DOHH2 (cell line): ENCODE data around the gene PRDM16.

Experiments used
- H3F3A ChIP-seq: fragments of 200-600 bp; sonication (generic), shearing (Covaris generic); 2 replicates; pipeline ENCODE4 v1.6.0; 2016; ENCODE audit warnings: antibody characterized with exemption, mild to moderate bottlenecking; ENCODE audit not compliant: control insufficient read depth, insufficient read depth
- H3K27ac ChIP-seq: fragments of 200-600 bp; sonication (generic); 2 replicates; pipeline ENCODE4 v1.5.1; 2014; ENCODE audit warnings: low read depth, mild to moderate bottlenecking, low read length, moderate library complexity
- H3K27me3 ChIP-seq: fragments of 200-600 bp; sonication (generic); 2 replicates; pipeline ENCODE4 v1.6.1; 2014; ENCODE audit warnings: mild to moderate bottlenecking, low read length, mixed read lengths; ENCODE audit not compliant: control insufficient read depth
- H3K36me3 ChIP-seq: fragments of 200-600 bp; sonication (generic); 2 replicates; pipeline ENCODE4 v1.6.1; 2014; ENCODE audit warnings: mild to moderate bottlenecking, low read length, moderate library complexity, mixed read lengths; ENCODE audit not compliant: control insufficient read depth
- H3K4me1 ChIP-seq: fragments of 200-600 bp; sonication (generic); 2 replicates; pipeline ENCODE4 v1.6.1; 2014; ENCODE audit warnings: mild to moderate bottlenecking, low read length, mixed read lengths; ENCODE audit not compliant: control insufficient read depth
- H3K4me2 ChIP-seq: fragments of 200-600 bp; sonication (generic); 2 replicates; pipeline ENCODE4 v1.6.0; 2014; ENCODE audit warnings: mild to moderate bottlenecking, low read length, moderate library complexity
- H3K4me3 ChIP-seq: fragments of 200-600 bp; sonication (generic); 2 replicates; pipeline ENCODE4 v1.5.1; 2014; ENCODE audit warnings: mild to moderate bottlenecking, low read length, mixed read lengths
- H3K79me2 ChIP-seq: fragments of 200-600 bp; sonication (generic); 2 replicates; pipeline ENCODE4 v1.6.1; 2014; ENCODE audit warnings: mild to moderate bottlenecking, low read length, mixed read lengths; ENCODE audit not compliant: control insufficient read depth
- H3K9me2 ChIP-seq: fragments of 200-600 bp; sonication (generic); replicated peaks from 2 replicates; pipeline ENCODE4 v1.6.1; 2014; ENCODE audit warnings: mild to moderate bottlenecking, low read length, mixed read lengths; ENCODE audit not compliant: control insufficient read depth
- H3K9me3 ChIP-seq: fragments of 200-600 bp; sonication (generic); 2 replicates; pipeline ENCODE4 v1.6.1; 2014; ENCODE audit warnings: antibody characterized with exemption, low read length, mixed read lengths; ENCODE audit not compliant: control insufficient read depth, insufficient read depth
- H4K20me1 ChIP-seq: fragments of 200-600 bp; sonication (generic); 2 replicates; pipeline ENCODE4 v1.6.0; 2014; ENCODE audit warnings: low read depth, mild to moderate bottlenecking, antibody characterized with exemption, low read length, moderate library complexity; ENCODE audit not compliant: control insufficient read depth, insufficient read depth
- EZH2phosphoT487 ChIP-seq: fragments of 200-600 bp; sonication (generic); IDR thresholded peaks from 2 replicates; pipeline ENCODE4 v1.6.1; 2017; ENCODE audit warnings: borderline replicate concordance, mild to moderate bottlenecking, antibody characterized with exemption, low read length, moderate library complexity, mixed read lengths
- TF ChIP-seq, protein P1 (sequence below): fragments of 200-600 bp; sonication (generic); IDR thresholded peaks from one replicate; pipeline ENCODE4 v1.5.1; 2014; ENCODE audit warnings: antibody characterized with exemption, mild to moderate bottlenecking, low read depth, low read length; ENCODE audit not compliant: poor library complexity, severe bottlenecking

PRDM16 gene

GRCh38 chr1:3029481-3029961, 39.5 kb upstream of the PRDM16 start:
- Histone ChIP-seq H3F3A (no peaks in the 10 kb centered on the region), H3K4me2 (no peak overlapping the region), H3K9me2 (no peaks in the 10 kb centered on the region), H3K4me1 (no peaks in the 10 kb centered on the region), H3K4me3 (no peak overlapping the region), H3K79me2 (no peaks in the 10 kb centered on the region), H3K27ac (no peak overlapping the region), H3K36me3 (no peaks in the 10 kb centered on the region), H4K20me1 (no peaks in the 10 kb centered on the region), H3K9me3 (no peaks in the 10 kb centered on the region), H3K27me3 (no peaks in the 10 kb centered on the region)
- no peak for TF ChIP-seq EZH2phosphoT487
- TF ChIP-seq, protein P1, sequence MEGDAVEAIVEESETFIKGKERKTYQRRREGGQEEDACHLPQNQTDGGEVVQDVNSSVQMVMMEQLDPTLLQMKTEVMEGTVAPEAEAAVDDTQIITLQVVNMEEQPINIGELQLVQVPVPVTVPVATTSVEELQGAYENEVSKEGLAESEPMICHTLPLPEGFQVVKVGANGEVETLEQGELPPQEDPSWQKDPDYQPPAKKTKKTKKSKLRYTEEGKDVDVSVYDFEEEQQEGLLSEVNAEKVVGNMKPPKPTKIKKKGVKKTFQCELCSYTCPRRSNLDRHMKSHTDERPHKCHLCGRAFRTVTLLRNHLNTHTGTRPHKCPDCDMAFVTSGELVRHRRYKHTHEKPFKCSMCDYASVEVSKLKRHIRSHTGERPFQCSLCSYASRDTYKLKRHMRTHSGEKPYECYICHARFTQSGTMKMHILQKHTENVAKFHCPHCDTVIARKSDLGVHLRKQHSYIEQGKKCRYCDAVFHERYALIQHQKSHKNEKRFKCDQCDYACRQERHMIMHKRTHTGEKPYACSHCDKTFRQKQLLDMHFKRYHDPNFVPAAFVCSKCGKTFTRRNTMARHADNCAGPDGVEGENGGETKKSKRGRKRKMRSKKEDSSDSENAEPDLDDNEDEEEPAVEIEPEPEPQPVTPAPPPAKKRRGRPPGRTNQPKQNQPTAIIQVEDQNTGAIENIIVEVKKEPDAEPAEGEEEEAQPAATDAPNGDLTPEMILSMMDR = no peak

GRCh38 chr1:3029991-3030662, 38.9 kb upstream of the PRDM16 start:
- H4K20me1 ChIP-seq = no peaks in the 10 kb centered on the region
- no peaks in the 10 kb centered on the region for H3F3A ChIP-seq
- TF ChIP-seq, protein P1 = no peak
- no peak for TF ChIP-seq EZH2phosphoT487
- H3K27ac ChIP-seq = no peak overlapping the region
- H3K4me3 ChIP-seq = no peak overlapping the region
- H3K36me3 ChIP-seq = no peaks in the 10 kb centered on the region
- no peaks in the 10 kb centered on the region for H3K27me3 ChIP-seq
- no peaks in the 10 kb centered on the region for H3K9me2 ChIP-seq
- H3K4me1 ChIP-seq = no peaks in the 10 kb centered on the region
- H3K79me2 ChIP-seq = no peaks in the 10 kb centered on the region
- no peak overlapping the region for H3K4me2 ChIP-seq
- no peaks in the 10 kb centered on the region for H3K9me3 ChIP-seq

GRCh38 chr1:3030663-3031381, 38.2 kb upstream of the PRDM16 start:
- Histone ChIP-seq H3K27me3 (no peaks in the 10 kb centered on the region), H3F3A (no peaks in the 10 kb centered on the region), H3K4me2 (no peak overlapping the region), H3K4me1 (no peaks in the 10 kb centered on the region), H3K36me3 (no peaks in the 10 kb centered on the region), H3K4me3 (no peak overlapping the region), H3K27ac (no peak overlapping the region), H3K9me3 (no peaks in the 10 kb centered on the region), H4K20me1 (no peaks in the 10 kb centered on the region), H3K9me2 (no peaks in the 10 kb centered on the region), H3K79me2 (no peaks in the 10 kb centered on the region)
- no peak for TF ChIP-seq EZH2phosphoT487
- TF ChIP-seq, protein P1 = no peak
